CD4-positive, alpha-beta T cell (primary cell): ENCODE measurements around the gene RPL13A. TPM values are rescaled to one million over a fixed set of nuclear protein-coding genes. Genes with fewer than 3 reads are reported as not detected.

ENCODE experiments used
- ATAC-seq: fragments of 200-7000 bp; cut with Tn5 transposase; one replicate; pipeline ENCODE4 v1.10.0; 2022; ENCODE audit warnings: mild to moderate bottlenecking; ENCODE audit not compliant: poor library complexity
- CTCF ChIA-PET: fragments of 350-600 bp; sonication (Branson Sonifier 250); formaldehyde crosslinking; loops from one replicate; lab custom pipeline; 2021; ENCODE audit warnings: antibody characterized with exemption, inconsistent platforms; lab: Charles Lee
- POLR2A ChIA-PET: fragments of 350-600 bp; sonication (Branson Sonifier 250); formaldehyde crosslinking; loops from one replicate; lab custom pipeline; 2021; ENCODE audit warnings: antibody characterized with exemption, inconsistent platforms; lab: Charles Lee
- DNase-seq, 14 experiments: peaks; one replicate each; pipeline ENCODE4 v3.0.0-alpha.2; 2013 to 2020; ENCODE audit warnings: mixed read lengths in 2 of 14
- H3K27ac ChIP-seq, 2 donors: one replicate each; pipeline versions ENCODE4 v1.5.1 to v1.7.0; 2013; ENCODE audit warnings: low read length in 2 of 2, low read depth in 1 of 2, mild to moderate bottlenecking in 1 of 2
- H3K27me3 ChIP-seq, 2 experiments: 1 replicate in 1 of 2; 2 replicates in 1 of 2; pipeline versions ENCODE4 v1.6.1 to v1.7.0; 2013; ENCODE audit warnings: low read length in 2 of 2, control low read depth in 1 of 2, mild to moderate bottlenecking in 1 of 2, moderate library complexity in 1 of 2; ENCODE audit not compliant: insufficient read depth in 2 of 2, control insufficient read depth in 1 of 2
- H3K36me3 ChIP-seq: one replicate; pipeline ENCODE4 v1.6.1; 2013; ENCODE audit warnings: low read length, control low read depth; ENCODE audit not compliant: insufficient read depth
- H3K4me1 ChIP-seq: one replicate; pipeline ENCODE4 v1.6.1; 2013; ENCODE audit warnings: low read length, control low read depth; ENCODE audit not compliant: insufficient read depth
- H3K4me3 ChIP-seq: one replicate; pipeline ENCODE4 v1.5.1; 2013; ENCODE audit warnings: mild to moderate bottlenecking, low read length, moderate library complexity
- H3K9me3 ChIP-seq, 2 experiments: 1 replicate in 1 of 2; 2 replicates in 1 of 2; pipeline versions ENCODE4 v1.6.1 to v1.7.0; 2013; ENCODE audit warnings: low read length in 2 of 2, mild to moderate bottlenecking in 2 of 2, control low read depth in 1 of 2, moderate library complexity in 1 of 2; ENCODE audit not compliant: control insufficient read depth in 1 of 2, insufficient read depth in 1 of 2
- H3K27ac Mint-ChIP-seq: one replicate; pipeline ENCODE4 v1.8.0; 2020; ENCODE audit warnings: mixed read lengths
- H3K27me3 Mint-ChIP-seq: one replicate; pipeline ENCODE4 v1.8.0; 2021; ENCODE audit warnings: mixed read lengths
- H3K36me3 Mint-ChIP-seq: one replicate; pipeline ENCODE4 v1.8.0; 2021; ENCODE audit warnings: low read depth, mixed read lengths
- H3K4me1 Mint-ChIP-seq: one replicate; pipeline ENCODE4 v1.8.0; 2021; ENCODE audit warnings: low read depth, mixed read lengths
- H3K4me3 Mint-ChIP-seq: one replicate; pipeline ENCODE4 v1.8.0; 2020; ENCODE audit warnings: mild to moderate bottlenecking, mixed read lengths
- H3K9me3 Mint-ChIP-seq: one replicate; pipeline ENCODE4 v1.8.0; 2020; ENCODE audit warnings: mixed read lengths
- CTCF ChIP-seq: fragments of 200-600 bp; IDR thresholded peaks from one replicate; pipeline ENCODE4 v1.8.0; 2022; ENCODE audit warnings: antibody characterized with exemption, mild to moderate bottlenecking
- intact Hi-C, 2 experiments: fragments of 100-400 bp; cut with DNase I in 1 of 2; cut with micrococcal nuclease in 1 of 2; formaldehyde crosslinking; loops; one replicate each; pipeline versions ENCODE4 v1.15.1 to v1.9.0; 2023 to 2025; cut with DNase I, micrococcal nuclease
- total RNA-seq, 174 experiments: library from RNA in 2 of 174; stranded (reverse) in 2 of 174; gene quantifications; one replicate each; pipeline ENCODE4 v1.2.3 and lab custom pipeline; 2021 to 2026

RPL13A gene
- total RNA-seq, 2 experiments from 2014 or later = 5,328 to 5,481 TPM

- CTCF ChIA-PET = interaction anchor here (0.6 to 3.1 kb wide), 22 partner anchors 14 to 252 kb away, joined by 3 to 20 read pairs (median 4); partner anchors contain the start of genes BCL2L12, IRF3, PIH1D1 and RPL13A
- Histone ChIP-seq H3K27me3 (no peaks in the 10 kb centered on the region), H3K36me3 (peaks cover 21% of the 10 kb centered on the region), H3K4me3 (peak within 1 kb of the TSS; percentile 97), H3K9me3 (no peaks in the 10 kb centered on the region), H3K27ac (peak within 1 kb of the TSS; percentile 90 to 98), H3K4me1 (peaks cover 78% of the 10 kb centered on the region)
- Mint-ChIP-seq H3K9me3 (no peaks in the 10 kb centered on the region), H3K27ac (peak within 1 kb of the TSS; percentile 98), H3K4me1 (peaks cover 59% of the 10 kb centered on the region), H3K27me3 (no peaks in the 10 kb centered on the region), H3K36me3 (peaks cover 42% of the 10 kb centered on the region), H3K4me3 (peak within 1 kb of the TSS; percentile 100)
- POLR2A ChIA-PET = interaction anchor here (0.7 to 6.4 kb wide), 12 partner anchors 14 to 202 kb away, joined by 3 to 120 read pairs (median 3); partner anchors contain the start of genes ALDH16A1, PIH1D1, PRR12 and RPL13A
- intact Hi-C loops = loop anchor here (1.0 to 10.0 kb wide), 6 partner anchors 15 to 201 kb away; partner anchors contain the start of genes ALDH16A1 (in 1 of the 2), PIH1D1 (in 1 of the 2), PRMT1 (in 1 of the 2) and RPS11 (in 1 of the 2)
- peak; percentile 85 to 98 (median 90) for DNase-seq
- TF ChIP-seq CTCF = peak; percentile 95
- ATAC-seq = peak; percentile 49
These were observed 13.4 kb upstream of the RPL13A start, which contains the start of gene FLT3LG for GRCh38 chr19:49473868-49474541. FLT3LG (plus strand) TSS chr19:49474215; CDS start chr19:49474640, 425 bp downstream.

GRCh38 chr19:49474542-49474924 lies 12.9 kb upstream of the RPL13A start:
- peaks cover 56% of the 10 kb centered on the region for H3K4me1 Mint-ChIP-seq
- Histone ChIP-seq H3K27ac (peak overlapping the region; percentile 90 to 98), H3K36me3 (peaks cover 21% of the 10 kb centered on the region), H3K27me3 (no peaks in the 10 kb centered on the region), H3K4me1 (peaks cover 73% of the 10 kb centered on the region), H3K9me3 (no peaks in the 10 kb centered on the region), H3K4me3 (peak overlapping the region; percentile 97)
- ChIA-PET CTCF (interaction anchor here (0.9 to 3.1 kb wide), 8 partner anchors 15 to 96 kb away, joined by 3 to 20 read pairs (median 7); partner anchors contain the start of gene PIH1D1), POLR2A (interaction anchor here (1.0 to 6.4 kb wide), 9 partner anchors 14 to 116 kb away, joined by 3 to 120 read pairs (median 13); partner anchors contain the start of genes ALDH16A1, PIH1D1, PRR12 and RPL13A)
- no peak for TF ChIP-seq CTCF
- peaks cover 41% of the 10 kb centered on the region for H3K36me3 Mint-ChIP-seq
- intact Hi-C loops = loop anchor here (1.0 to 10.0 kb wide), 6 partner anchors 14 to 200 kb away; partner anchors contain the start of genes ALDH16A1 (in 1 of the 2), PIH1D1 (in 1 of the 2), PRMT1 (in 1 of the 2) and RPS11 (in 1 of the 2)
- peak overlapping the region; percentile 98 for H3K27ac Mint-ChIP-seq
- no peaks in the 10 kb centered on the region for H3K9me3 Mint-ChIP-seq
- ATAC-seq = no peak
- H3K27me3 Mint-ChIP-seq = no peaks in the 10 kb centered on the region
- DNase-seq = no peak
- peak overlapping the region; percentile 100 for H3K4me3 Mint-ChIP-seq

DNA sequence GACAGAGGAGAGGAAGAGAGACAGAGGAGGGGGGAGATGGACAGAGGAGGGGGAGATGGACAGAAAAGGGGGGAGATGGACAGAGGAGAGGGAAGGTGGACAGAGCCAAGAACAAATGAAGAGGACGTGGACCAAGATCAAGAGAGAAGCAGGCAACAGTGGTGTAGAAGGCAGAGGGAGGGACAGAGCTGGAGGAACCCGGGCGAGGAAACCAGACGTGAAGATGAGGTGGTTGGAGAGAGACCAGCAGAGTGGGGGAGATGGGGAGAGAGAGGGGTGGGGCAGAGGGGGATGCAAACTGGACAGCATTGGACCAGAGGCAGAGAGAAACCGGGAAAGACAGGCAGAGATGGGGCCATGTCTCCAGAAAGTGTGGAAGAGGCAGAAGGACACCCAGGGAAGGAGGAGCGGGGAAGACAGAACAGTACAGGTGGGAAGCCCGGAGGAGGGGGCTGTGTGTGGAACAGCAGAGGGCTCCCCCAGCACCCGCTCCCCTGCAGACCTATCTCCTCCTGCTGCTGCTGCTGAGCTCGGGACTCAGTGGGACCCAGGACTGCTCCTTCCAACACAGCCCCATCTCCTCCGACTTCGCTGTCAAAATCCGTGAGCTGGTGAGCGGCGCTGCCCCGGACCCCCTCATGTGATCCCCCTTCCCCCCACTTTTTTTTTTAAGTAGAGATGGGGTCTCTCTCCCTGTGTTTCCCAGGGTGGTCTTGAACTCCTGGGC lies 12.1 kb upstream of the RPL13A start:
- Mint-ChIP-seq H3K36me3 (peaks cover 48% of the 10 kb centered on the region), H3K9me3 (no peaks in the 10 kb centered on the region), H3K4me1 (peaks cover 50% of the 10 kb centered on the region), H3K27me3 (no peaks in the 10 kb centered on the region), H3K27ac (peak overlapping the region; percentile 98), H3K4me3 (peak overlapping the region; percentile 100)
- peaks cover 29% of the 10 kb centered on the region for H3K36me3 ChIP-seq
- ATAC-seq (no peak), DNase-seq (peak in 2 of 14 experiments; percentile 49 to 58)
- H3K27me3 ChIP-seq = no peaks in the 10 kb centered on the region
- H3K4me1 ChIP-seq = peaks cover 73% of the 10 kb centered on the region
- POLR2A ChIA-PET = interaction anchor here (0.5 to 3.1 kb wide), 9 partner anchors 13 to 201 kb away, joined by 3 to 24 read pairs (median 6); partner anchors contain the start of genes ALDH16A1, PIH1D1, PRMT1 and RPL13A
- TF ChIP-seq CTCF = no peak
- H3K4me3 ChIP-seq = peak overlapping the region; percentile 97
- peak overlapping the region; percentile 90 to 98 for H3K27ac ChIP-seq
- intact Hi-C loops = loop anchor here (2.0 to 10.0 kb wide), 3 partner anchors 13 to 199 kb away; partner anchors contain the start of genes PRMT1 (in 1 of the 2) and RPS11 (in 1 of the 2)
- CTCF ChIA-PET = interaction anchor here (0.6 to 2.5 kb wide), 18 partner anchors 10 to 249 kb away, joined by 3 to 14 read pairs (median 4); partner anchors contain the start of genes ALDH16A1, CD37, NOSIP and PIH1D1
- H3K9me3 ChIP-seq = no peaks in the 10 kb centered on the region
